DOHH2 (cell line): Measurements from ENCODE around the gene KIF21B.

Experiments
- H3F3A ChIP-seq: fragments of 200-600 bp; sonication (generic), shearing (Covaris generic); 2 replicates; pipeline ENCODE4 v1.6.0; 2016; ENCODE audit warnings: antibody characterized with exemption, mild to moderate bottlenecking; ENCODE audit not compliant: control insufficient read depth, insufficient read depth
- H3K27ac ChIP-seq: fragments of 200-600 bp; sonication (generic); 2 replicates; pipeline ENCODE4 v1.5.1; 2014; ENCODE audit warnings: low read depth, mild to moderate bottlenecking, low read length, moderate library complexity
- H3K27me3 ChIP-seq: fragments of 200-600 bp; sonication (generic); 2 replicates; pipeline ENCODE4 v1.6.1; 2014; ENCODE audit warnings: mild to moderate bottlenecking, low read length, mixed read lengths; ENCODE audit not compliant: control insufficient read depth
- H3K36me3 ChIP-seq: fragments of 200-600 bp; sonication (generic); 2 replicates; pipeline ENCODE4 v1.6.1; 2014; ENCODE audit warnings: mild to moderate bottlenecking, low read length, moderate library complexity, mixed read lengths; ENCODE audit not compliant: control insufficient read depth
- H3K4me1 ChIP-seq: fragments of 200-600 bp; sonication (generic); 2 replicates; pipeline ENCODE4 v1.6.1; 2014; ENCODE audit warnings: mild to moderate bottlenecking, low read length, mixed read lengths; ENCODE audit not compliant: control insufficient read depth
- H3K4me2 ChIP-seq: fragments of 200-600 bp; sonication (generic); 2 replicates; pipeline ENCODE4 v1.6.0; 2014; ENCODE audit warnings: mild to moderate bottlenecking, low read length, moderate library complexity
- H3K4me3 ChIP-seq: fragments of 200-600 bp; sonication (generic); 2 replicates; pipeline ENCODE4 v1.5.1; 2014; ENCODE audit warnings: mild to moderate bottlenecking, low read length, mixed read lengths
- H3K79me2 ChIP-seq: fragments of 200-600 bp; sonication (generic); 2 replicates; pipeline ENCODE4 v1.6.1; 2014; ENCODE audit warnings: mild to moderate bottlenecking, low read length, mixed read lengths; ENCODE audit not compliant: control insufficient read depth
- H3K9me2 ChIP-seq: fragments of 200-600 bp; sonication (generic); replicated peaks from 2 replicates; pipeline ENCODE4 v1.6.1; 2014; ENCODE audit warnings: mild to moderate bottlenecking, low read length, mixed read lengths; ENCODE audit not compliant: control insufficient read depth
- H3K9me3 ChIP-seq: fragments of 200-600 bp; sonication (generic); 2 replicates; pipeline ENCODE4 v1.6.1; 2014; ENCODE audit warnings: antibody characterized with exemption, low read length, mixed read lengths; ENCODE audit not compliant: control insufficient read depth, insufficient read depth
- H4K20me1 ChIP-seq: fragments of 200-600 bp; sonication (generic); 2 replicates; pipeline ENCODE4 v1.6.0; 2014; ENCODE audit warnings: low read depth, mild to moderate bottlenecking, antibody characterized with exemption, low read length, moderate library complexity; ENCODE audit not compliant: control insufficient read depth, insufficient read depth
- EZH2phosphoT487 ChIP-seq: fragments of 200-600 bp; sonication (generic); IDR thresholded peaks from 2 replicates; pipeline ENCODE4 v1.6.1; 2017; ENCODE audit warnings: borderline replicate concordance, mild to moderate bottlenecking, antibody characterized with exemption, low read length, moderate library complexity, mixed read lengths
- TF ChIP-seq, protein P1 (sequence below): fragments of 200-600 bp; sonication (generic); IDR thresholded peaks from one replicate; pipeline ENCODE4 v1.5.1; 2014; ENCODE audit warnings: antibody characterized with exemption, mild to moderate bottlenecking, low read depth, low read length; ENCODE audit not compliant: poor library complexity, severe bottlenecking

Gene KIF21B

DNA sequence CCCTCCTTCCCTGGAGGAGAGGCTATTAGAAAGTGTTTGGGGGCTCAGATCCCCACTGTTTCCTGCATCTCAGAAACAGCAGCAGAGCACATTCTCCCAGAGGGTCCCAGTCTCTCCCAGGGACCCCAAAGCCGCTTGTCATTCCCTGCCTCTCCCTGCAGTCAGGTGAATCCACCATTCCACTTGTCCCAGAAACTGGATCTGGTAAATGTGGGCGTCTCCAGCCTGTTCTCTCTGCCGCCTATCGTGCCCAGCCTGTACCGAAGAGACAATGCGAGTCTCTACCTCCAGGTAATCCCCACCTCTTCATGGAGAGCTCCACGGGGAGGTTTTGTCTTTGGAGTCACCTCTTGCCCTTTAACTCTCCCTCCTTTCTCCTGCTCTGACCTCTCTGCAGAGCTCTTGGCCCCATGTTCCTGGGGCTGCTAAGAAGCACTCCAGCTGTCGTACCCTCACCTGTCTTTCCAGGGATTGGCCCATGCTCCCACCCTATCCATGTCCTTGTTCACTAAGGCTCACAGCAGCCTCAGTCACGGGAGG lies 101.9 kb downstream of the KIF21B start:
- no peaks in the 10 kb centered on the region for H3K9me2 ChIP-seq
- peaks cover 6% of the 10 kb centered on the region; the same call in 1 of the 2 replicates for H3K27me3 ChIP-seq
- H3F3A ChIP-seq = no peaks in the 10 kb centered on the region
- H3K4me2 ChIP-seq = no peak overlapping the region
- H3K4me3 ChIP-seq = no peak overlapping the region
- H3K36me3 ChIP-seq = no peaks in the 10 kb centered on the region
- no peaks in the 10 kb centered on the region for H3K4me1 ChIP-seq
- no peaks in the 10 kb centered on the region for H4K20me1 ChIP-seq
- TF ChIP-seq, protein P1, sequence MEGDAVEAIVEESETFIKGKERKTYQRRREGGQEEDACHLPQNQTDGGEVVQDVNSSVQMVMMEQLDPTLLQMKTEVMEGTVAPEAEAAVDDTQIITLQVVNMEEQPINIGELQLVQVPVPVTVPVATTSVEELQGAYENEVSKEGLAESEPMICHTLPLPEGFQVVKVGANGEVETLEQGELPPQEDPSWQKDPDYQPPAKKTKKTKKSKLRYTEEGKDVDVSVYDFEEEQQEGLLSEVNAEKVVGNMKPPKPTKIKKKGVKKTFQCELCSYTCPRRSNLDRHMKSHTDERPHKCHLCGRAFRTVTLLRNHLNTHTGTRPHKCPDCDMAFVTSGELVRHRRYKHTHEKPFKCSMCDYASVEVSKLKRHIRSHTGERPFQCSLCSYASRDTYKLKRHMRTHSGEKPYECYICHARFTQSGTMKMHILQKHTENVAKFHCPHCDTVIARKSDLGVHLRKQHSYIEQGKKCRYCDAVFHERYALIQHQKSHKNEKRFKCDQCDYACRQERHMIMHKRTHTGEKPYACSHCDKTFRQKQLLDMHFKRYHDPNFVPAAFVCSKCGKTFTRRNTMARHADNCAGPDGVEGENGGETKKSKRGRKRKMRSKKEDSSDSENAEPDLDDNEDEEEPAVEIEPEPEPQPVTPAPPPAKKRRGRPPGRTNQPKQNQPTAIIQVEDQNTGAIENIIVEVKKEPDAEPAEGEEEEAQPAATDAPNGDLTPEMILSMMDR = no peak
- no peak for TF ChIP-seq EZH2phosphoT487
- H3K9me3 ChIP-seq = no peaks in the 10 kb centered on the region
- no peaks in the 10 kb centered on the region for H3K79me2 ChIP-seq
- no peak overlapping the region for H3K27ac ChIP-seq
